ENCODE results near the gene TENM4. TPM values are rescaled to one million over a fixed set of nuclear protein-coding genes. Genes with fewer than 3 reads are reported as not detected.

TENM4 gene
- total and polyA plus RNA-seq, 2 of the 13 experiments (the other 11 are each of a cell fraction or from before 2014, with no cell fraction given), result not detected

- TF ChIP-seq BCLAF1 (IDR thresholded peaks at IDR 0.05), result no peak
- no peak for TF ChIP-seq PCBP2 (optimal IDR thresholded peaks at IDR 0.05; ENCODE audit: low read depth, low read length, poor library complexity, severe bottlenecking)
Observed at GRCh38 chr11:79485694-79486093, 44.9 kb upstream of the TENM4 start (continued).

- intact Hi-C loops (cut with micrococcal nuclease; ENCODE audit: unreplicated experiment), result no loop called here
Observed at GRCh38 chr11:79484872-79485271, 44.0 kb upstream of the TENM4 start.

More at GRCh38 chr11:79484872-79485271, 44.0 kb upstream of the TENM4 start:
- FAIRE-seq (no peak), DNase-seq (ENCODE audit: low spot score) (no peak), ATAC-seq (no peak)
- no peaks in the 10 kb centered on the region for H3K36me3 ChIP-seq (replicated peaks in 1 of 2; ENCODE audit: control insufficient read depth in 1 of 2, insufficient read depth in 2 of 2, low read length in 2 of 2)
- no peaks in the 10 kb centered on the region for H3K4me1 ChIP-seq (ENCODE audit: insufficient read depth, low read length)
- ChIA-PET POLR2A (no interaction called here), CTCF (ENCODE audit: low intra/inter-chr PET ratio, low total read pairs) (no interaction called here)
- H4K20me1 ChIP-seq (ENCODE audit: insufficient read depth, low read length), result no peaks in the 10 kb centered on the region
- in situ Hi-C loops (cut with HindIII; ENCODE audit: extremely low pct_ligation_motif_present, low pct_unique_long_range_greater_than_20kb), result no loop called here
- no peaks in the 10 kb centered on the region for H3K79me2 ChIP-seq (ENCODE audit: insufficient read depth, low read length)
- BruUV-seq (replicated peaks), result no TSS peak
- TF ChIP-seq MAFK (conservative IDR thresholded peaks at IDR 0.05 in 1 of 2, IDR thresholded peaks at IDR 0.05 in 1 of 2; ENCODE audit: low read length in 2 of 2) (peak; percentile 38 to 69), ZMYM2 (CRISPR knock-in tag; IDR thresholded peaks at IDR 0.05) (no peak), TBX3 (IDR thresholded peaks at IDR 0.05; ENCODE audit: borderline replicate concordance) (no peak), ZBTB34 (CRISPR knock-in tag; IDR thresholded peaks at IDR 0.05) (no peak), NCOA1 (CRISPR knock-in tag; IDR thresholded peaks at IDR 0.05) (no peak), SNRNP70 (IDR thresholded peaks at IDR 0.05; ENCODE audit: low read depth, low read length) (no peak), ADNP (CRISPR knock-in tag; IDR thresholded peaks at IDR 0.05) (no peak), MAFF (IDR thresholded peaks at IDR 0.05; ENCODE audit: low read depth, low read length) (peak; percentile 63), NR2C2 (CRISPR knock-in tag; IDR thresholded peaks at IDR 0.05; ENCODE audit: borderline replicate concordance) (no peak), FOXK2 (IDR thresholded peaks at IDR 0.05) (no peak), ZKSCAN8 (CRISPR knock-in tag; IDR thresholded peaks at IDR 0.05; ENCODE audit: borderline replicate concordance) (no peak), JUN (CRISPR knock-in tag; IDR thresholded peaks at IDR 0.05) (no peak)
- H3K4me2 ChIP-seq (ENCODE audit: low read depth, low read length), result no peak overlapping the region
- H2AFZ ChIP-seq (ENCODE audit: low read length), result no peak overlapping the region
- no peaks in the 10 kb centered on the region for H3K9me3 ChIP-seq (ENCODE audit: low read length)
- H3K9ac ChIP-seq (ENCODE audit: insufficient read depth, low read depth, low read length), result no peak overlapping the region
- H3K4me3 ChIP-seq (replicated peaks in 1 of 3; ENCODE audit: insufficient read depth in 1 of 3, low read depth in 2 of 3, low read length in 3 of 3), result no peak overlapping the region
- no peaks in the 10 kb centered on the region for H3K27me3 ChIP-seq (ENCODE audit: control insufficient read depth in 1 of 2, insufficient read depth in 2 of 2, low read length in 2 of 2)
- H3K27ac ChIP-seq (ENCODE audit: extremely low read length, insufficient read depth, low read length), result no peak overlapping the region

Measured in HepG2 (cell line).